NCI-H226 (cell line): ENCODE data around the gene PDE6D.

Experiments
- DNase-seq: peaks from one replicate; pipeline ENCODE4 v3.0.0-alpha.2; 2015

Gene PDE6D

DNA sequence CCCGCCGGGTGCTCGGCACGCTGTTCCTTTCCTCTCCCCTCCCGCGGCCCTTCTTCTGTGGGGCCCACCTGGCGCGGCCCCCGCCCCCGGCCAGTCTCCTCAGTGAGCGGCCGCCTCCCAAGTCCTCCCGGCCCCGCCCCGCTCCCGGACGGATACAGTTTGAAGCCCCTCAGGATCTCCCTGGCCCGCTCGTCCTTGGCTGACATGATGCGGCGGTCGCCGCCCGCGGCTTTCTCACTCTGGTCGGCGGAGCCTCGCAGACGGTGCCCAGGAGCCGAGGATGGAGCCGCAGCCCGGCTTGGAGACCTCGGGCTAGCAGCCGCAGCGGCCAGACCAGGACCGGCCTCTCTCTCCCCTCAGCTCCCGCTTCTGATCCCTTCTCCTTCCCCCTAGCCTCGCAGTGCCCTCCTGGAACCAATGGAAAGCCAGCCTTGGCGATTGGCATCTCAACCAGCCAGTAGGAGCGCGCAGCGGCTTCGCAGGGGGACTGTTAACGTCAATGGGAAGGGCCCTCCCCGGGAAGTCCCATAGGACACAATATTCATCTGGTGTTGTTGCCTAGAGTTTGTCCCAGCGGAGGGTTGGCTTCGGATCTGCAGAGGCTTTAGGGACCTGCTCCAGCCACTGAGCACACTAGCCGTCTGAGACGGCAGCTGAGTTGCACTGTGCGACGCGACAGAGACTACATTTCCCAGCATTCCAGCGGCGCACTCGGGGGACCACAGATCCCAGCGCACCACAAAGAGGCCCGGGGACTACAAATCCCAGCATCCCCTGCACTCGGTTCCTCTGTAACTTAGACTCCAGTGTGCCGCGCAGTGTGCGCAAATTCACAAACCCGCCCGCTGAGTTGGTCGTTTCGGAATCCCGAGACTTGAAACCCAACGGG is at the start of gene PDE6D:
PDE6D (minus strand) TSS at position 374 of the 889 bp plus-strand sequence; CDS start at position 206, 168 bp downstream.
- DNase-seq: peak; percentile 100

- DNase-seq: no peak
Measured at GRCh38 chr2:231821908-231822307, 40.8 kb upstream of the PDE6D start.

- no peak for DNase-seq
Measured at GRCh38 chr2:231820786-231821303, 39.8 kb upstream of the PDE6D start.

- DNase-seq: no peak
Measured at GRCh38 chr2:231819447-231820042, 38.5 kb upstream of the PDE6D start.

GRCh38 chr2:231816327-231817026 is 35.4 kb upstream of the PDE6D start:
- no peak for DNase-seq

- DNase-seq: peak; percentile 70
Measured at GRCh38 chr2:231810905-231811304, 29.8 kb upstream of the PDE6D start.

- DNase-seq: no peak
Measured at GRCh38 chr2:231807020-231807419, 25.9 kb upstream of the PDE6D start.

- DNase-seq: no peak
Measured at GRCh38 chr2:231803501-231804138, 22.5 kb upstream of the PDE6D start.

- DNase-seq: no peak
Measured at GRCh38 chr2:231800493-231801091, 19.5 kb upstream of the PDE6D start.

GRCh38 chr2:231795525-231796327 is 14.6 kb upstream of the PDE6D start:
- DNase-seq: peak; percentile 65

- no peak for DNase-seq
Measured at GRCh38 chr2:231794383-231794782, 13.3 kb upstream of the PDE6D start.

GRCh38 chr2:231791107-231791506 is 10.0 kb upstream of the PDE6D start:
- no peak for DNase-seq

GRCh38 chr2:231786917-231787292 is 5.8 kb upstream of the PDE6D start:
- no peak for DNase-seq

DNA sequence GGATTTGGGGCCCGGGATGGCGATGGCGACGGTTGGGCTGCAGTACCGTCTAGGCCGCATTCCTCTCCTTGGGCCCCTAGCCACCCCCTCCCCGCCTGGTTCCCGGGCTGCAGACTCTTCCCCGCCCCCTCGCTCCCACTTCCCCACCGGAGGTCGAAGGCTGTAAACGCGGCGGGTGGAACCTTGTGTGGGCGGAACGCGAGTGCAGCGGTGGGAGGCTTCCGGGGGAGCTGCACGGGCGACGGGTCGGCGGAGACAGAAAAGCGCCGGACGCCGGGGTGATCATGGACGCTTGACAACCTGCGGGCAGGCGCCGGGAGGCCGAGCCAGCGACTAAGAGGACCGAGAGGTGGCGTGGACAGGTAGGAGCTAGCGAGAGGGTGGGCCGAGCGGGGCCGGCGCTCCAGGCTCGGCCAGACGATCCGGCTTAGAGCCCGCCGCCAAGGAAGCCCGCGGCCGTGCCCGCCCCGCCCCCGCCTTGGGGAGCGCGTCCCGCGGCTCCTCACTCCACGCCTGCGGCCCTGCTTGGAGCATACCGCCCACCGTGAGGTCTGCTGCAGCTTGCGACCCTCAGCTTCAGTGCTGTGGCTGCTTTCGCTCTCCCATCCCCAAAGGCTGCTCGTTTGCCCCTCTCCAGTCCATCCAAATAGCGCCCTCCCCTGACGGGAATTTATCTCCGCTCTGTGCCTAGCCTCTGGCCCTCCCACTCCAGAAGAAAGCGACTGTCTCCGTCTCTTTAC is 5.3 kb upstream of the PDE6D start, which contains the start of gene COPS7B:
COPS7B (plus strand) TSS at position 269 of the 740 bp plus-strand sequence. CDS start 2,126 bp downstream, outside the sequence.
- peak; percentile 78 for DNase-seq

DNA sequence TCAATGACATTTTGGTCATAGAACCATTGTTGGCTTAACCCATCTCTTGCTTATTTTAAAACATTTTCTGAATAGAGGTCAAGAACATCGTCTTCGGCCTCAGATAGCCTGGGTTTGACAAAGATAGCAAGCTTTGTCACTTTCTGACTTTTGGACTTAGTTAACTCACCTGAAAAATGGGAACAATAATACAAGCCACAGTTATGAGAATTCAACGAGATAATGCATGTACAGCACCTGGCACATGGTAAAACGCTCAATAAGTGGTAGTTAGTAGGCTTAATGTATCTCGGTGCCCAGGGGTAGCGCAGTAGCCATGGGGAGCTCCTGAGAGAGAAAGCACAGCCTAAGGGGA is 4.7 kb upstream of the PDE6D start:
- no peak for DNase-seq

- DNase-seq: no peak
Measured at GRCh38 chr2:231785413-231785812, 4.3 kb upstream of the PDE6D start.

DNA sequence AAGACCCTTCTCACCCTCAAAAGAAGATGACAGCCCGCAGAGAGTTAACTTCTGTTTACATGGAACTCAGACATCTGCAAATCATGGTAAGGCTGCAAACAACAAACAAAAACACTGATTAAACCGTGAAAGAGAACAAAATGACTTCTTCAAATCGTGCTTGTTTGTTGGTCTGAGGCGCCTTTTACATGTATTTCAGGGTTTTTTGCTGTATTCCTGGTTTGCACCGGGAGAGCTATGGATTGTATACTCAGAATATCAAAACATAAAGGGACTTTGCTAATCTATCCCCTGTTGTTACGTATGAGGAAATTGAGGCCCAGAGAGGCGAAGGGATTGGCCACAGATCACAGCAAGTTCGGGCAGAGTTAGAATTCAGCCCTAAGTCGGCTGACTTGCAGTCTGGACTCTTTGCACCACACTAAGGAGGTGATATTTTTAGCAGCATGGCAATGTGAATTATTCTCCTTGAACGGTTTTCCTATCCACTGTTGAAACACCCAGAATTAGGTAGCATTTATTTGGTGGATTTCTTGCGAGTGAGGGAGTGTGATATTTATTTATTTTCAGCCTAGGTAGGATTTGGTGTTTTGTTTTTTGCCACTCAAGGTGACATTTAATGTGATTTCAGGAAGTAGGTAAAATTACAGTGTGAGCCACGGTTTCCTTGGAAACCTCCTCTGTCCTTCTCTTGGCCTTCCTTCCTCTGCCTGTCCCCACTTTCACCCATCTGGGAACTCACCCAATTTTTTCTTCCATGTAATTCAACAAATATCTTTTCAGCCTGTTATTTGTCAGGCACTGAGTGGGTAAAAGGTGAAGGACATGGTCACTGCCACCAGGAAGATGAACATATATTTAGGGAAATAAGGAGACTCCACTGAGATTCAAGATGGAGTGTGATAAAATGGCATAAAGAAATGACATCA is 980 bp upstream of the PDE6D start:
- no peak for DNase-seq

DNA sequence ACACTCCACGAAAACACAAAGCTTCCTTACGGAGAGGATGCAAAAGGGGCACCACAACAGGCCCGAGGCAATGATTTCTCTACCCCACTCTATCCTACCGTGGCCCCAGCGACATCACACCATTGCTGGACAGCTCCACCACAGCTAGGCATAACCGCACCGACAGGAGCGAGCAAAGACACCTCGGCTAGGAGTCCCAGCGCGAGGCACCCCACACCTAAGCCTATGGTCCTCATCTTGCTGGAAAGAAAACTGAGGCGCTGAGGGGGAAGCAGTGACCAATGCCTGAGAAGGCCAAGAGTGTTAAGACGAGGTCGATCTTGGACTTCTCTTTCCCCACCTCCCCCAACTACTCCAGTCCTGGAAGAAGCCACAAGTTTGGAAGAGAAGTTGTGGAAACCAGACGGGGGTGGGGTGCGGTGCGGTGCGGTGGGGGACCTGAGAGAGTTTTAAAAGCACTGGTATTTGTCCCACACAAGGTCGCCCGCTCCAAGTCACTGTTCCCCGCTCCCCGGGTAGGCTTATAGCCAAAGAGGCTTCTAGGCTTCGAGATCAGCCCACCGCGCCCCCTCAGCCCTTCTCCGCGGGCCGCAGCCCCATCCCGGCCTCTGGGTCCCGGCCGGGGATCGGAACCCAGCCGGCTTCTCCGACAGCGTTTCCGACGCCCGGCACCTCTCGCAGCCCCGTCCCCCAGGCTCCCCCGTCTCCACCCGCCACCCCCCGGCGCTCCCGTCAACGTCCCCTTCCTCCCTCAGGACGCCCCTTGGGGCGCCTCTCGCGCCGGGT is 766 bp downstream of the PDE6D start:
- no peak for DNase-seq
